ENCODE measurements around the gene TIMM23. TPM values are rescaled to one million over a fixed set of nuclear protein-coding genes. Genes with fewer than 3 reads are reported as not detected.
"Not testable (repeated sequence)": the region's sequence is repeated elsewhere in the genome, so short reads cannot be mapped to it uniquely, and the experiment has no call there.

The TIMM23 gene, protein sequence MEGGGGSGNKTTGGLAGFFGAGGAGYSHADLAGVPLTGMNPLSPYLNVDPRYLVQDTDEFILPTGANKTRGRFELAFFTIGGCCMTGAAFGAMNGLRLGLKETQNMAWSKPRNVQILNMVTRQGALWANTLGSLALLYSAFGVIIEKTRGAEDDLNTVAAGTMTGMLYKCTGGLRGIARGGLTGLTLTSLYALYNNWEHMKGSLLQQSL
- 10 to 100 TPM; 72.6 to 79.5 TPM for total RNA-seq

- ATAC-seq (peak; percentile 86), DNase-seq (peak; percentile 92)
- peak within 1 kb of the TSS; percentile 91 for H3K27ac Mint-ChIP-seq
- POLR2A ChIA-PET; CTCF ChIA-PET; H3K27me3 Mint-ChIP-seq; H3K9me3 Mint-ChIP-seq (ENCODE audit: low read depth): not testable (repeated sequence)
- peaks cover 34% of the 10 kb centered on the region for H3K4me1 Mint-ChIP-seq
- intact Hi-C loops (cut with DNase I, micrococcal nuclease), result loop anchor here in 1 of 2 experiments (1.0 kb wide), 1 partner anchor 58 kb away; the partner anchor contains the start of gene NCOA4
- H3K36me3 Mint-ChIP-seq (ENCODE audit: low read depth), result peaks cover 14% of the 10 kb centered on the region
- peak within 1 kb of the TSS; percentile 89 for H3K4me3 Mint-ChIP-seq
These were observed at the start of gene TIMM23 for GRCh38 chr10:45972106-45972812. Gene TIMM23, plus strand, starts transcription at chr10:45972489. Its CDS starts 136 bp downstream, at chr10:45972625.

DNA sequence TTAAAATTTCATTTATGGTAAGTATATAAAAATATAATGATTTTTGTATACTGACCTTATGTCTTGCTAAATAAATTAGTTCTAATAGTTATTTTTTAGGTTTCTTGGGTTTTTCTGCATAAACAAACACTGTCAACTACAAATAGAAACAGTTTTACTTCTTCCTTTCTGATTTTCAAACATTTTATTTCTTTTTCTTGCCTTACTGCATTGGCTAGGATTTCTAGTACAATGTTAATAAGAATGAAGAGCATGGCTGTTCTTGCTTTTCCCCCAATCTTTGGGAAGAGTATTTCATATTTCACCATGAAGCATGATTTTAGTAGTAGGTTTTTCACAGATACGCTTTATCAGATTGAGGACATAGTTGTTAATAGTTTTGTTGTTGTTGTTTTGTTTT is 45.5 kb upstream of the TIMM23 start:
- intact Hi-C loops (cut with DNase I, micrococcal nuclease); H3K4me1 Mint-ChIP-seq; H3K27me3 Mint-ChIP-seq; H3K9me3 Mint-ChIP-seq (ENCODE audit: low read depth); ATAC-seq; H3K4me3 Mint-ChIP-seq; DNase-seq; H3K27ac Mint-ChIP-seq; CTCF ChIA-PET; POLR2A ChIA-PET: not testable (repeated sequence)
- peaks cover 11% of the 10 kb centered on the region for H3K36me3 Mint-ChIP-seq (ENCODE audit: low read depth)

DNA sequence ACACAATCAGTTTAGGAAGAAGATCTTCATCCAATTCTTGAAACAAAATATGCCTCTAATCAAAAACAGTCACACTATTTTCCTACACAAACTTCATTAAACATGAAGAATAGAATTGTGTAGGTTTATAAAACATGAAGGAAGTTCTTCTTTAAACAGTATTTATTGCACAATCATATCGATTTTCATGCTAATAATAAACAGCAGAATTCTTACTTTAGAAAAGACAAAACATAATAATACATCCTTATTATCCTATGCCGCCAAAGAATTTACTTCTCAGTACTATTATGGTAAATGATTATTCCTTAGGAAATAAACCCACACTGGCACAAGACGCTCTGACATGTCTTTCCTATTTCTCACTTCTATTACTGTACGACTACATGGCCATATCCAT is 41.0 kb upstream of the TIMM23 start:
- peaks cover 21% of the 10 kb centered on the region for H3K36me3 Mint-ChIP-seq (ENCODE audit: low read depth)
- POLR2A ChIA-PET; H3K27me3 Mint-ChIP-seq; H3K9me3 Mint-ChIP-seq (ENCODE audit: low read depth); H3K27ac Mint-ChIP-seq; H3K4me3 Mint-ChIP-seq; intact Hi-C loops (cut with DNase I, micrococcal nuclease); H3K4me1 Mint-ChIP-seq; ATAC-seq; CTCF ChIA-PET; DNase-seq: not testable (repeated sequence)

GRCh38 chr10:45934788-45935187 is 37.5 kb upstream of the TIMM23 start:
- H3K4me1 Mint-ChIP-seq; POLR2A ChIA-PET; H3K27me3 Mint-ChIP-seq; CTCF ChIA-PET; H3K27ac Mint-ChIP-seq; H3K9me3 Mint-ChIP-seq (ENCODE audit: low read depth); intact Hi-C loops (cut with DNase I, micrococcal nuclease); H3K4me3 Mint-ChIP-seq; ATAC-seq; DNase-seq: not testable (repeated sequence)
- H3K36me3 Mint-ChIP-seq (ENCODE audit: low read depth), result peaks cover 11% of the 10 kb centered on the region

GRCh38 chr10:45939176-45939697 is 33.1 kb upstream of the TIMM23 start:
- H3K36me3 Mint-ChIP-seq (ENCODE audit: low read depth); DNase-seq; H3K4me1 Mint-ChIP-seq; H3K4me3 Mint-ChIP-seq; H3K9me3 Mint-ChIP-seq (ENCODE audit: low read depth); H3K27me3 Mint-ChIP-seq; POLR2A ChIA-PET; H3K27ac Mint-ChIP-seq; intact Hi-C loops (cut with DNase I, micrococcal nuclease); CTCF ChIA-PET; ATAC-seq: not testable (repeated sequence)

- H3K4me3 Mint-ChIP-seq; POLR2A ChIA-PET; H3K36me3 Mint-ChIP-seq (ENCODE audit: low read depth); CTCF ChIA-PET; DNase-seq; H3K4me1 Mint-ChIP-seq; H3K27me3 Mint-ChIP-seq; H3K9me3 Mint-ChIP-seq (ENCODE audit: low read depth); H3K27ac Mint-ChIP-seq; intact Hi-C loops (cut with DNase I, micrococcal nuclease): not testable (repeated sequence)
- peak; percentile 36 for ATAC-seq
These were observed 31.1 kb upstream of the TIMM23 start for GRCh38 chr10:45941196-45941595.

GRCh38 chr10:45945476-45945875 is 26.8 kb upstream of the TIMM23 start:
- not testable (repeated sequence) for H3K9me3 Mint-ChIP-seq (ENCODE audit: low read depth)

GRCh38 chr10:45947363-45947762 is 24.9 kb upstream of the TIMM23 start:
- H3K27ac Mint-ChIP-seq; ATAC-seq; DNase-seq; H3K9me3 Mint-ChIP-seq (ENCODE audit: low read depth); H3K4me3 Mint-ChIP-seq; intact Hi-C loops (cut with DNase I, micrococcal nuclease); H3K4me1 Mint-ChIP-seq; CTCF ChIA-PET; H3K27me3 Mint-ChIP-seq; POLR2A ChIA-PET: not testable (repeated sequence)
- H3K36me3 Mint-ChIP-seq (ENCODE audit: low read depth), result peaks cover 10% of the 10 kb centered on the region

More at GRCh38 chr10:45945476-45945875, 26.8 kb upstream of the TIMM23 start:
- H3K27me3 Mint-ChIP-seq; POLR2A ChIA-PET; CTCF ChIA-PET; H3K27ac Mint-ChIP-seq; H3K4me1 Mint-ChIP-seq; ATAC-seq; DNase-seq; H3K4me3 Mint-ChIP-seq; intact Hi-C loops (cut with DNase I, micrococcal nuclease): not testable (repeated sequence)
- H3K36me3 Mint-ChIP-seq (ENCODE audit: low read depth), result peaks cover 10% of the 10 kb centered on the region

GRCh38 chr10:45948801-45949200 is 23.5 kb upstream of the TIMM23 start:
- H3K4me3 Mint-ChIP-seq; POLR2A ChIA-PET; intact Hi-C loops (cut with DNase I, micrococcal nuclease); CTCF ChIA-PET; H3K9me3 Mint-ChIP-seq (ENCODE audit: low read depth); ATAC-seq; H3K27me3 Mint-ChIP-seq; H3K27ac Mint-ChIP-seq; DNase-seq; H3K4me1 Mint-ChIP-seq: not testable (repeated sequence)
- peaks cover 10% of the 10 kb centered on the region for H3K36me3 Mint-ChIP-seq (ENCODE audit: low read depth)

DNA sequence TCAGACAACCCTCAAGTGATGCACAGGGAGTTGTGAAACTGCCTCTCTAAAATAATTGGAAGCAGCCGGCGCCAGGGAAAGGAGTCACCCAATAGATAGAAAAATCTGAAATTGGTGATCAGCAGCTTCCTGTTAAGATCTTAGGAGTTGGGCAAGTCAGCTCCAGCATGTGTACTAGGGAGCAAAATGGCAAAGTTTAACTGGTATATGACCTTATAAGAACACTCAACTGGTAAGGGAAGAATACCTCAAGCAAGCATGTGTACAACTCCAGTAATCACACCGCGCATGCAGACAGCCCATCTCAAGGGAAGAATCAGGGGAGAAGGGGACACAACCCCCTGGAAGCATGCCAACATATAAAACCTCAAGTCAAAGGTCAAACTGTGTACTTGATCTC is 17.9 kb upstream of the TIMM23 start:
- H3K4me1 Mint-ChIP-seq; H3K9me3 Mint-ChIP-seq (ENCODE audit: low read depth); ATAC-seq; H3K36me3 Mint-ChIP-seq (ENCODE audit: low read depth); H3K4me3 Mint-ChIP-seq; CTCF ChIA-PET; H3K27me3 Mint-ChIP-seq; H3K27ac Mint-ChIP-seq; intact Hi-C loops (cut with DNase I, micrococcal nuclease); DNase-seq; POLR2A ChIA-PET: not testable (repeated sequence)

DNA sequence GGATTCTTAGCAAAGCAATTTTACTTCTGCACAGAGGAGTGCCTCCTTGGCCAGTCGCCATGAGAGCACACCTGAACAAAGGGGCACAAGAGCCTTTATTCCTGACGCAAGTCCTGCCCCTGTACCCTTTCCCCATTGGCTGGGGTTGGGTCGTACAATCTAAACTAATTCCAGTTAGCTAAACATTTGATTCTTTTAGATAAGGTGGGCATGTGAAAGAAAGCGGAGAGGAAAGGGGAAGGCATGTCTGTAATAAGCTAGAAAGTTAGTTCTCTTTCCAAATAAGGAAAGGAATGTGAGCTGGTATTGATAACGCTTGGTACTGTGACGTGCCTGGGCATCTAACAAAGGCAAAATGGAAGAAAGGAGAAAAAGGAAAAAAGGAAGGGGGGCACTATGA is 15.7 kb upstream of the TIMM23 start:
- intact Hi-C loops (cut with DNase I, micrococcal nuclease); H3K36me3 Mint-ChIP-seq (ENCODE audit: low read depth); H3K27me3 Mint-ChIP-seq; H3K27ac Mint-ChIP-seq; DNase-seq; H3K9me3 Mint-ChIP-seq (ENCODE audit: low read depth); CTCF ChIA-PET; POLR2A ChIA-PET; H3K4me1 Mint-ChIP-seq; ATAC-seq; H3K4me3 Mint-ChIP-seq: not testable (repeated sequence)

- H3K4me3 Mint-ChIP-seq; POLR2A ChIA-PET; CTCF ChIA-PET; H3K36me3 Mint-ChIP-seq (ENCODE audit: low read depth); intact Hi-C loops (cut with DNase I, micrococcal nuclease); H3K27ac Mint-ChIP-seq; H3K4me1 Mint-ChIP-seq; H3K27me3 Mint-ChIP-seq; DNase-seq; H3K9me3 Mint-ChIP-seq (ENCODE audit: low read depth): not testable (repeated sequence)
- ATAC-seq, result peak; percentile 53
These were observed 14.4 kb upstream of the TIMM23 start for GRCh38 chr10:45957928-45958327.

Measured in activated CD4-positive, alpha-beta T cell treated with anti-CD3 and anti-CD28 coated beads for 36 hours (primary cell).